Common myeloid progenitor, CD34-positive (primary cell): ENCODE data around the gene HOXA9.

Source experiments
- CTCF ChIA-PET: fragments of 350-600 bp; sonication (Branson Sonifier 250); formaldehyde crosslinking; loops from one replicate; lab custom pipeline; 2021; ENCODE audit warnings: antibody characterized with exemption; lab: Charles Lee
- POLR2A ChIA-PET: fragments of 350-600 bp; sonication (Branson Sonifier 250); formaldehyde crosslinking; loops from one replicate; lab custom pipeline; 2021; ENCODE audit warnings: antibody characterized with exemption; lab: Charles Lee
- DNase-seq, 3 donors: peaks; one replicate each; pipeline versions ENCODE4 v3.0.0 to v3.0.0-alpha.2; 2013
- H3K27ac ChIP-seq, 2 experiments: 1 replicate in 1 of 2; 2 replicates in 1 of 2; pipeline ENCODE4 v1.7.0; 2013; ENCODE audit warnings: inconsistent platforms in 2 of 2, low read length in 2 of 2, mild to moderate bottlenecking in 2 of 2, low read depth in 1 of 2, moderate library complexity in 1 of 2; ENCODE audit not compliant: severe bottlenecking in 2 of 2, insufficient read depth in 1 of 2, poor library complexity in 1 of 2
- H3K27me3 ChIP-seq, 5 experiments: replicated peaks in 2 of 5; 1 replicate in 3 of 5; 2 replicates in 2 of 5; pipeline versions ENCODE4 v1.6.1 to v1.7.0; 2013; ENCODE audit warnings: low read length in 4 of 5, mild to moderate bottlenecking in 2 of 5, moderate library complexity in 2 of 5, inconsistent platforms in 1 of 5; ENCODE audit not compliant: insufficient read depth in 5 of 5, control insufficient read depth in 4 of 5
- H3K36me3 ChIP-seq, 4 experiments: 1 replicate in 2 of 4; 2 replicates in 2 of 4; pipeline versions ENCODE4 v1.6.1 to v1.7.0; 2013; ENCODE audit warnings: low read length in 3 of 4, control low read depth in 1 of 4, mild to moderate bottlenecking in 1 of 4; ENCODE audit not compliant: control insufficient read depth in 4 of 4, insufficient read depth in 4 of 4
- H3K4me1 ChIP-seq, 4 experiments: 1 replicate in 3 of 4; 2 replicates in 1 of 4; pipeline versions ENCODE4 v1.6.1 to v1.7.1; 2013; ENCODE audit warnings: low read length in 3 of 4, mild to moderate bottlenecking in 3 of 4, control low read depth in 1 of 4, inconsistent platforms in 1 of 4, moderate library complexity in 1 of 4; ENCODE audit not compliant: control insufficient read depth in 4 of 4, insufficient read depth in 4 of 4; ENCODE audit errors: control extremely low read depth in 1 of 4
- H3K4me3 ChIP-seq, 7 experiments: 1 replicate in 4 of 7; 2 replicates in 3 of 7; pipeline versions ENCODE4 v1.5.1 to v1.7.0; 2013; ENCODE audit warnings: mild to moderate bottlenecking in 7 of 7, low read length in 6 of 7, moderate library complexity in 6 of 7, inconsistent platforms in 2 of 7, low read depth in 2 of 7, control low read depth in 1 of 7; ENCODE audit not compliant: insufficient read depth in 4 of 7, control insufficient read depth in 1 of 7; ENCODE audit errors: extremely low read depth in 1 of 7
- H3K9me3 ChIP-seq, 5 experiments: 1 replicate in 4 of 5; 2 replicates in 1 of 5; pipeline versions ENCODE4 v1.6.1 to v1.7.1; 2013; ENCODE audit warnings: low read length in 4 of 5, mild to moderate bottlenecking in 2 of 5, inconsistent platforms in 1 of 5, low read depth in 1 of 5, moderate library complexity in 1 of 5; ENCODE audit not compliant: control insufficient read depth in 4 of 5, insufficient read depth in 2 of 5; ENCODE audit errors: control extremely low read depth in 1 of 5
- WGBS: methylation state at CpG from one replicate; pipeline ENCODE4 v1.1.5; 2013; ENCODE audit not compliant: insufficient coverage; 5-methylcytosine and 5-hydroxymethylcytosine counted together

The HOXA9 gene

DNA sequence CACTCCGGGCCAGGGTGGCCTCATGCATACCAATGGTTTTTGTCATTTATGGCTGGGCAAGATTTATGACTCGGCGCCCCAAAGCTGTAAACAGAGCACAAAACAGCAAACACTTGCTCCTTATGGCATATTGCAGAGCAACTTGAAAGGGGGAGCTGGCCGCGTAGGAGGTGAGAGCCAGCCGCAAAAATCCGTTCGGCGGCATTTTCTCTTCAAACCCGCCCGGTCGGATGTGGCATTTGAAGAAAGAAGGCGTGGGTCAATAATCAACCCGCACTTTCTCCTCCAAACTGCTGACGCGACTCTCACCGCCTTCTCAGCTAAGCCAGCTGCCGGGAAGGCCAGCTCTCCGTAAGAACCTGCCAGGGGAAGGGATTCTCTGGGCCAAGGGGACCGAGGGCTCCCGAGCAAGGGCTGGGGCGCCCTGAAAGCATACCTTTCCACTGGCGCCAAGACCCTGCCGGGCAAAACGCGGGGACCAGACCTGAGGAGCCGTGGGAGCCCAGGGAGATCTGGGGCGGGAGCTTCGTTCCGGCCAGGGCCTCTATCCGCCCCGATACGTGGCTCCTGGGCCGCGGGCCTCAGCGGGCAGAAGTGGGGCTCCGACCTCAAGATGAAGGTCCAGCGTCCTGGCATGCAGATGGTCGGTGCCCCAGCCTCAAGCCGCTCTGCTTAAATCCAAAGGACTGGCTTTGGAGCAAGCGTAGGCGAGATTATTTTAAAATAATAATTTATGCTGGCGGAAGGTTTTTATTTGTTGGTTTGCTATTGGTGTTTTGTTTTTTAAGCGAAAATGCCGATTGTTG lies 49.9 kb downstream of the HOXA9 start:
- ChIA-PET POLR2A (no interaction called here), CTCF (no interaction called here)
- WGBS: 97% methylated on average over 39 of the region's 45 CpGs
- Histone ChIP-seq H3K4me1 (no peaks in the 10 kb centered on the region), H3K9me3 (no peaks in the 10 kb centered on the region), H3K27me3 (no peaks in the 10 kb centered on the region), H3K36me3 (peaks cover 13 to 75% (median 61%) of the 10 kb centered on the region in 4 experiments), H3K27ac (no peak overlapping the region), H3K4me3 (no peak overlapping the region)
- DNase-seq: no peak

DNA sequence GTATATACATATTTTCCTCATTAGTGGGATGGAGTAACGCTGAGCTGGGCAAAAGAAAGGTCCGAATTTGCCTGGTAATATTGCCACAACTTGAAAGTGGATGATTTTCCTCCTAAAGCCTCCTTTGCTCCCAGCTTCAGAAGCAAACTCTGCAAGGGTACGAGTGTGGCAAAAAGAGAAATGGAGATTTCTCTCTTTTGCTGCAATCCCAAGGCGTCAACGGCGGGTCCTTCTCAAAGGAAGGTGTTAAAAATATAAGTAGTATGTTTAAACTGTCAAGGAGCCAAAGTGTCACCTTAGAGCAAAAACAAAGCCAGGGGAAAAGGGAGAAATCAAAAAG lies 50.5 kb downstream of the HOXA9 start:
- Histone ChIP-seq H3K36me3 (peaks cover 13 to 79% (median 62%) of the 10 kb centered on the region in 4 experiments), H3K4me1 (no peaks in the 10 kb centered on the region), H3K27ac (no peak overlapping the region), H3K27me3 (no peaks in the 10 kb centered on the region), H3K4me3 (no peak overlapping the region), H3K9me3 (no peaks in the 10 kb centered on the region)
- no peak for DNase-seq
- WGBS: 100% methylated on average over 2 of the region's 6 CpGs
- CTCF ChIA-PET: no interaction called here
- POLR2A ChIA-PET: no interaction called here

DNA sequence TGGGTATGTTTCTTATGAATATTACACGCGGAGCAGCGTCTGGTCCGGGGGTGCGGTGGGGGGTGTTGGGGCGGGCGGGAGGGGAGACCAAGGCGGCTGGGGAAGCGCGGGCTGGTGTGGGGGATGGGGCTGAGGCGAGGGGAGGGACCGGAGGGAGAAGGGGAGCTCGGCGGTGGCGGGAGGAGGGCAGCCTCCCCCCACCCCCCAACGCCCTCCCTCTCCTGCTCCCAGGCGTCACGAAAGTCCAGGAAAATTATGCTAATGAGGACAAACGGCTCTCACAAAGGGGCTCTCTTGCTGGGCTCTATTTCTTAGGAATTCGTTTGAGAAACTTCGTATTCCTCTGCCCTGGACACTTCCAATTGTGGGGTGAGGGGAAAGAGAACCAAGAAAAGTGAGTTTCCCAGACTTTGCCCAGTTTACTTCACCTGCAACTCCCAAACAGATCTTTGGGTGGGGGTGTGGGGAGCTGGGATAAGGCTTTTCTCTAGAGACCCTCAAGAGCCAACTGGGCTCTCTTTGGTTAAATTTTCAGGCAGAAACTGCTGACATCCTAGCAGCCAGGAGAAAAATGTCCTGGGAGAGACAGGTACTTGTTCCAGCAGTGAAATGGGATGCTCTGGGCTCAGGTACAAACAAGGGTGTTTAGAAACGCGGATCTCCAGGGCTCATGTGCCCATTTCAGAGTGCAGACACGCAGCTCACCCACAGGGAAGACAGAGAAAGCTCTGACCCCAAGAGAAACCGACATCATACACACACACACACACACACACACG lies 51.2 kb downstream of the HOXA9 start:
- Histone ChIP-seq H3K27me3 (no peaks in the 10 kb centered on the region), H3K4me3 (no peak overlapping the region), H3K27ac (no peak overlapping the region), H3K9me3 (no peaks in the 10 kb centered on the region), H3K4me1 (no peaks in the 10 kb centered on the region), H3K36me3 (peaks cover 7 to 78% (median 64%) of the 10 kb centered on the region in 4 experiments)
- ChIA-PET POLR2A (no interaction called here), CTCF (no interaction called here)
- DNase-seq: no peak
- 92% methylated on average over 12 of the region's 26 CpGs for WGBS

DNA sequence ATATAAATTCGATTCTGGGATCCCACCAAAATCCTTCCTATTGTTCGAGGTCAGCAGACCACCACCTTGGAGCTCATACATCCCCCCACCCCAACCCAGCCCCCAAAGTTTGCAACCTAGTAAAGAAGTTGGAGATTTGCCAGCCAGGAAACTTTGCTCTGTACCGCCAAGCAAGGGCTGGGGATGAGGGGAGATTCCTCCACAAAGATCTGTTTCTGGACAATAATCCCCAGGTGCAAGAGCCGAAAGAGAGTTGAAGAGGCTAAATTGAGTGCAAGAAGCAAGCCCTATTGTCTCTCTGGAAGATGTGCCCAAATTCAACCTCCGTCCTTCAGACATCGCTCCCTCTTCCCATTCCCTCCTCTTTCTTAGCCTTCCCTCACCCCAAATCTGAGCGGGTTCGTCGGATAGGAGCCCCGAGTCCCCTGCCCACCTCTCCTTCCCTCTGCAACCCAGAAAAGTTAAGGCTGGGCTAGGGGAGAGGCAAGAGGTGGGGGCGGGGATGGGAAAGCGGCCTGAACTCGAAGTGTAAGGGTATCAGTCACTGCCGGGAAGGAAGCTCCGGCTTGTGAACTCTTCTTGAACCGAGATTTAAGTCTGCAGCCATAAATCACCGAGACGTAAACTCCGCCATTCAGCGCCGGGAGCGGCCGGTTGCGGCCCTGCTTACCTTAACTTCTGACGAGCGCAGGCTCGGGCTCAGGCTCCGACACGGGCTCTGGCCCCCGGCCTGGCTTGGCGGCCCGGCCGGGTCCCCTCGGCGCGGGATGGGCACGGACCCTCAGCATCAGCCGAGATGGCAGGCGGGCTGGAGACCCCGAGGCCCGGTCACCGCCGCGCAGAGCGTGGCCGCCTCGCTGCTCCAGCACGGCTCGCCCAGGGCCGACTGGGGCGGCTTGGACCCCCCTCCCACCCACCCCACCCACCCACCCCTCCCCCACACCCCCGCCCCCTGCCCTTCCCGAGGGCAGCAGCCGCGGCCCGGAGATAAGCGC lies 52.1 kb downstream of the HOXA9 start:
- no peaks in the 10 kb centered on the region for H3K4me1 ChIP-seq
- peaks cover 7 to 76% (median 63%) of the 10 kb centered on the region in 4 experiments for H3K36me3 ChIP-seq
- ChIA-PET CTCF (no interaction called here), POLR2A (interaction anchor here (0.7 kb wide), 1 partner anchor 31 kb away, joined by 3 read pairs; no protein-coding TSS in a partner anchor)
- WGBS: 92% methylated on average over 30 of the region's 57 CpGs
- no peaks in the 10 kb centered on the region for H3K9me3 ChIP-seq
- no peak overlapping the region for H3K4me3 ChIP-seq
- no peak overlapping the region for H3K27ac ChIP-seq
- no peak for DNase-seq
- H3K27me3 ChIP-seq: no peaks in the 10 kb centered on the region
